SK-N-MC (cell line): ENCODE measurements around the gene AMIGO1.

ENCODE experiments used
- EZH2 ChIP-seq: fragments of 200-600 bp; sonication (generic); IDR thresholded peaks from one replicate; pipeline ENCODE4 v1.6.1; 2017; ENCODE audit warnings: antibody characterized with exemption
- POLR2AphosphoS5 ChIP-seq: IDR thresholded peaks from 2 replicates; pipeline ENCODE4 v1.6.1; 2012; ENCODE audit warnings: mild to moderate bottlenecking, low read depth, low read length, borderline replicate concordance

DNA sequence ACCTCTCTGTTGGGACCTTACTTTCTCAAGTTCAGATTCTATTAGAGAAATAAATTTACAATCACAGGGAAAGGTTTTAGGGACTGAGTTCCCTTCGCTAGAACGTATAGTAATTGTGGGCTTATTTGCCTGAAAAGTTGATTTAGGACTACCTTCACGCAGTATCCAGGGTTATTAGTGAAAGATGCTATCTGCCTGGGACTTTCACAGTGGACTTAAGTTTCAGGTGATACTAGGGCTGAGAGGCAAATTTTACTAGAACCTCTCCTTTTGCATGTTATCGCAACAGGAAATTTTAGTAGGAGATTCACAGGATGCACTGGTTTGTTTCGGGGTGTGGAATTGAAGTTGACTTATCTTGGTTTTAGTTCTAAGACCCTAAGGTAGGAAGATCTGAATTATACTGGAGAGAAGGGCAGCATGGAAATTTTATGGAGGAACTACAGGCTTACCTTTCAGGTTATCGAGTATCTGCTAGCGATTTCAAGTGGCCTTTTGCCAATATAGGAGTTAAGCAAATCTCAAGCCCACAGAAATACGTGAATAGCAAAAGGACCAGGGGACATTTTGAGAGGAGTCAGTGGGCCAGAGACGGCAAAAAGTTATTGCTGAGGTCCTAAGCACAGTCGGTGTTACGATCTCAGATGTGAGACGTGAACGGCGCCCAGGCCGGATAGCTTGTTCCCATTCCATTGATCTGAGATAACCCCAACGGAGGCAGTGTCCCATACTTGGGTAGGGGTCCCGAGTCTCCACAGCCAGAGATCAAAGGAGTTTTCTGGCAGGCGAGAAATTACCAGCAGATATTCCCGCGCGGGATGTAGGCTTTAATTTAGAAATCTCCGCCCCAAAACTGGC is 38.2 kb upstream of the AMIGO1 start:
- TF ChIP-seq EZH2, result no peak
- no peak for TF ChIP-seq POLR2AphosphoS5
